Progenitor cell of endocrine pancreas (in vitro differentiated cells): ENCODE measurements around the gene ACSF3. TPM values are rescaled to one million over a fixed set of nuclear protein-coding genes. Genes with fewer than 3 reads are reported as not detected.

Experiments used
- DNase-seq: peaks from one replicate; pipeline ENCODE4 v3.0.0; 2021; ENCODE audit warnings: low spot score; ENCODE audit not compliant: unreplicated experiment
- H3K27ac Mint-ChIP-seq: 2 replicates; pipeline ENCODE4 v1.8.0; 2021; ENCODE audit warnings: mild to moderate bottlenecking, moderate library complexity, mixed read lengths
- H3K27me3 Mint-ChIP-seq: 2 replicates; pipeline ENCODE4 v1.8.0; 2021; ENCODE audit warnings: mixed read lengths
- H3K36me3 Mint-ChIP-seq: 2 replicates; pipeline ENCODE4 v1.8.0; 2022; ENCODE audit warnings: mixed read lengths; ENCODE audit not compliant: insufficient read depth
- H3K4me1 Mint-ChIP-seq: 2 replicates; pipeline ENCODE4 v1.8.0; 2021; ENCODE audit warnings: low read depth, mixed read lengths
- H3K4me3 Mint-ChIP-seq: 2 replicates; pipeline ENCODE4 v1.8.0; 2021; ENCODE audit warnings: low read depth, mild to moderate bottlenecking, moderate library complexity, mixed read lengths
- H3K9me3 Mint-ChIP-seq: 2 replicates; pipeline ENCODE4 v1.8.0; 2021; ENCODE audit warnings: low read depth, mixed read lengths
- CTCF ChIP-seq: fragments of 200-600 bp; sonication (generic); IDR thresholded peaks from one replicate; pipeline ENCODE4 v1.5.0; 2021; ENCODE audit warnings: antibody characterized with exemption, mild to moderate bottlenecking; ENCODE audit not compliant: unreplicated experiment
- total RNA-seq: library from RNA; stranded (reverse); gene quantifications from 2 replicates; pipeline ENCODE4 v1.2.1, GENCODE V29; 2021

ACSF3 gene
- total RNA-seq, 1 donor from 2014 or later, result 31.3 TPM

- Mint-ChIP-seq H3K4me3 (no peak overlapping the region), H3K9me3 (no peaks in the 10 kb centered on the region), H3K27ac (no peak overlapping the region), H3K4me1 (peaks cover 2% of the 10 kb centered on the region), H3K36me3 (peaks cover 13% of the 10 kb centered on the region), H3K27me3 (no peaks in the 10 kb centered on the region)
- no peak for DNase-seq
- TF ChIP-seq CTCF, result no peak
These were observed 11.4 kb downstream of the ACSF3 start for GRCh38 chr16:89104930-89105571.

GRCh38 chr16:89105599-89106151, 12.0 kb downstream of the ACSF3 start:
- Mint-ChIP-seq H3K36me3 (peaks cover 13% of the 10 kb centered on the region), H3K4me1 (peaks cover 2% of the 10 kb centered on the region), H3K4me3 (no peak overlapping the region), H3K9me3 (no peaks in the 10 kb centered on the region), H3K27me3 (no peaks in the 10 kb centered on the region), H3K27ac (no peak overlapping the region)
- no peak for DNase-seq
- no peak for TF ChIP-seq CTCF

- Mint-ChIP-seq H3K4me1 (peaks cover 2% of the 10 kb centered on the region), H3K27me3 (no peaks in the 10 kb centered on the region), H3K36me3 (peaks cover 13% of the 10 kb centered on the region), H3K9me3 (no peaks in the 10 kb centered on the region), H3K4me3 (no peak overlapping the region), H3K27ac (no peak overlapping the region)
- DNase-seq, result no peak
- no peak for TF ChIP-seq CTCF
These were observed 13.0 kb downstream of the ACSF3 start for GRCh38 chr16:89106533-89107202.

- no peak for DNase-seq
- no peak overlapping the region for H3K27ac Mint-ChIP-seq
These were observed 13.5 kb downstream of the ACSF3 start for GRCh38 chr16:89107203-89107582.

More at GRCh38 chr16:89107203-89107582, 13.5 kb downstream of the ACSF3 start:
- peaks cover 13% of the 10 kb centered on the region for H3K36me3 Mint-ChIP-seq
- no peak for TF ChIP-seq CTCF
- no peaks in the 10 kb centered on the region for H3K27me3 Mint-ChIP-seq
- peaks cover 2% of the 10 kb centered on the region for H3K4me1 Mint-ChIP-seq
- no peak overlapping the region for H3K4me3 Mint-ChIP-seq
- H3K9me3 Mint-ChIP-seq, result no peaks in the 10 kb centered on the region
